ENCODE data around the gene DNAI1. TPM values are rescaled to one million over a fixed set of nuclear protein-coding genes. Genes with fewer than 3 reads are reported as not detected.
"Not testable (repeated sequence)": the region's sequence is repeated elsewhere in the genome, so short reads cannot be mapped to it uniquely, and the experiment has no call there.

The DNAI1 gene
- total RNA-seq, 2 experiments from 2014 or later: not detected

DNA sequence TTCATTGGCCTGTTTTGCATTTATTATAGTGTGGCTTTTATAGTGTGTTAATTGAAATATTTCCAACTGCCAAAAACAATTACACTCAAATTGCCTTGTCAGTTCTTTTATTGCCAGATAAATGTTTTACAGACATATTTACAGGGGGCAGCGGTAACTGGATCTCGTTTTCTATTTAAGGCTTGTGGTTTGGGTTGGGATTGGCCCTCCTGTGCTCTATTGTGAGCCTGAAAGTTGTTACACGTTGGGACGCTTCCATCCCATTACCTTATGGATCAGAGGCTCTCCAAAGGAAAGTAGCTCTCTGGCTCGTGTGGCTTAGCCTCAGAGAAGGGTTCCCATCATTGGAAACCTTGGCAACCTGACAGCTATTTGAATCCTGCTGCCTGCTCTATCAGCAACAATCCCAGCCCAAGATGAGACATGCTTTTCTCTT is 20.8 kb downstream of the DNAI1 start:
- ChIA-PET POLR2A (no interaction called here), CTCF (no interaction called here)
- DNase-seq: no peak
- Mint-ChIP-seq H3K4me3 (no peak overlapping the region), H3K36me3 (ENCODE audit: low read depth) (no peaks in the 10 kb centered on the region), H3K27me3 (peaks cover 6% of the 10 kb centered on the region), H3K4me1 (peaks cover 4% of the 10 kb centered on the region), H3K27ac (no peak overlapping the region), H3K9me3 (no peaks in the 10 kb centered on the region)

DNA sequence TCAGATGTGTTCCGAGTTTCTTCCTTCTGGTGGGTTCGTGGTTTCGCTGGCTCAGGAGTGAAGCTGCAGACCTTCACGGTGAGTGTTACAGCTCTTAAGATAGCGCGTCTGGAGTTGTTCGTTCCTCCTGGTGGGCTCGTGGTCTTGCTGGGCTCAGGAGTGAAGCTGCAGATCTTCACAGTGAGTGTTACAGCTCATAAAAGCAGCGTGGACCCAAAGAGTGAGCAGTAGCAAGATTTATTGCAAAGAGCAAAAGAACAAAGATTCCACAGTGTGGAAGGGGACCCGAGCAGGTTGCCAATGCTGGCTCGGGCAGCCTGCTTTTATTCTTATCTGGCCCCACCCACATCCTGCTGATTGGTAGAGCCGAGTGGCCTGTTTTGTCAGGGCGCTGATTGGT is 23.0 kb downstream of the DNAI1 start:
- POLR2A ChIA-PET, H3K4me3 Mint-ChIP-seq, H3K9me3 Mint-ChIP-seq: not testable (repeated sequence)

DNA sequence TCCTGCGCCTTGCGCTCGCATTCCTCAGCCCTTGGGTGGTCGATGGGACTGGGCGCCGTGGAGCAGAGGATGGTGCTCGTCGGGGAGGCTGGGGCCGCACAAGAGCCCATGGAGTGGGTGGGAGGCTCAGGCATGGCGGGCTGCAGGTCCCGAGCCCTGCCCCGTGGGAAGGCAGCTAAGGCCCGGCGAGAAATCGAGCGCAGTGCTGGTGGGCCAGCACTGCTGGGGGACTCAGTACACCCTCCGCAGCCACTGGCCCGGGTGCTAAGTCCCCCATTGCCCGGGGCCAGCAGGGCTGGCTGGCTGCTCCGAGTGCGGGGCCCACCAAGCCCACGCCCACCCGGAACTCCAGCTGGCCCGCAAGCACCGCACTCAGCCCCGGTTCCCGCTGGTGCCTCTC is 24.1 kb downstream of the DNAI1 start:
- H3K27ac Mint-ChIP-seq; DNase-seq; H3K9me3 Mint-ChIP-seq; CTCF ChIA-PET; H3K36me3 Mint-ChIP-seq (ENCODE audit: low read depth); POLR2A ChIA-PET; H3K4me1 Mint-ChIP-seq; H3K4me3 Mint-ChIP-seq: not testable (repeated sequence)
- peaks cover 14% of the 10 kb centered on the region for H3K27me3 Mint-ChIP-seq

More for the DNA sequence above, 23.0 kb downstream of the DNAI1 start:
- H3K36me3 Mint-ChIP-seq (ENCODE audit: low read depth); H3K27me3 Mint-ChIP-seq; H3K27ac Mint-ChIP-seq; CTCF ChIA-PET; H3K4me1 Mint-ChIP-seq; DNase-seq: not testable (repeated sequence)

DNA sequence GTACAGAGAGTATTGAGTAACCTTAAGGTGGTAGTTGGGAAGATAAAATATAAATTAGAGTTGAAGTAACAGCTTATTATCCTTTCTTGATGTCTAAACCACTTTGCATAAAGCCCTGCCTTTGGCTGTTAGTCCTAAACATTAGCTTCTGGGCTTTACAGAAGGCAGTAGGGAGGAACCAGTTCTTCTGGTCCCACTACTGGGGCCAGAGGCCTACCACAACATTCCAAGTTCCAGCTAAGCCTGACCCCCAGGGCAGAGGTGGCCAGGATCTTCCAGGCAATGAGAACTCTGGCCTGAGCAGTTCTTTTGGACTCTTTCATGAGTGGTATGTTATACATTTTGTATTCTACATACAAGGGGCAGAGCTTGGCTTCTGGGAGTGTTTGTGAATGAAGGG is 26.1 kb downstream of the DNAI1 start:
- no peak overlapping the region for H3K27ac Mint-ChIP-seq
- CTCF ChIA-PET: interaction anchor here (1.6 kb wide), 1 partner anchor 81 kb away, joined by 5 read pairs; no protein-coding TSS in a partner anchor
- no peak for DNase-seq
- H3K36me3 Mint-ChIP-seq (ENCODE audit: low read depth): no peaks in the 10 kb centered on the region
- POLR2A ChIA-PET: no interaction called here
- no peak overlapping the region for H3K4me3 Mint-ChIP-seq
- H3K27me3 Mint-ChIP-seq: peaks cover 18% of the 10 kb centered on the region
- no peaks in the 10 kb centered on the region for H3K9me3 Mint-ChIP-seq
- H3K4me1 Mint-ChIP-seq: peaks cover 6% of the 10 kb centered on the region

DNA sequence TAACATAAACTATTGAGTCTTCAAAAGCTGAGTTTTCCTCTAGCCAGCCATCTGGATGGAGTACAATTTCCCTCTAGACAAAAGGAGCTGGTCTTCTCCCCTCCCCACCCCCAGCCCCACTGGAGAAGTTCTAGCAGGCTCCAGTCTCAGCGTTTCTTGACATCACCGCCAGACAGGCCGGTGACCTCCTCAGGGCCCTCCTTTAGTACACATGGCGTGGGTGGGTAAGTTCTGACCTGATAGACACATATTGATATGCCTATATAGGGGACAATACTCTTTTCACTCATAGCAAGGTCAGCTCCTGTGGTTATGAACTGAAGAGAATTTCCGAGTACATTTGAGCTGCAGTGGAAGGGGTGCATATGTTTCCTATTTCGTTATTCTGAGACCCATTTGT is 27.2 kb downstream of the DNAI1 start:
- DNase-seq: no peak
- Mint-ChIP-seq H3K27ac (no peak overlapping the region), H3K4me1 (peaks cover 6% of the 10 kb centered on the region), H3K27me3 (peaks cover 16% of the 10 kb centered on the region), H3K36me3 (ENCODE audit: low read depth) (no peaks in the 10 kb centered on the region), H3K9me3 (no peaks in the 10 kb centered on the region), H3K4me3 (no peak overlapping the region)
- ChIA-PET POLR2A (no interaction called here), CTCF (interaction anchor here (1.6 kb wide), 1 partner anchor 82 kb away, joined by 5 read pairs; no protein-coding TSS in a partner anchor)

DNA sequence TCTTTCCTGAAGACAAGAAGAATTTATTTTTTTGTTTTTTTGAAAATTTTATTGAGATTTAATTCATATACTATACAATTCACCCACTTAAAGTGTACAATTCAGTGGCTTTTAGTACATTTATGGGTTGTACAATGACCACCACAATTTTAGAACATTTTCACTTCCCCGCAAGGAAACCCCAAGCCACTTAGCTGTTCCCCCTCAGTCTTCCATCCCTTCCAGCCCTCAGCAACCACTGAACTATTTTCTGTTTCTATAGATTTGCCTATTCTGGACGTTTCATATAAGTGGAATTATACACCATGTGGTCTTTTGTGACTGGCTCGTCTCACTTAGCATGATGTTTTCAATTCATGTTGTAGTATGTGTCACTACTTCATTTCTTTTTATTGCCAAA is 28.0 kb downstream of the DNAI1 start:
- peaks cover 6% of the 10 kb centered on the region for H3K4me1 Mint-ChIP-seq
- CTCF ChIA-PET: no interaction called here

DNA sequence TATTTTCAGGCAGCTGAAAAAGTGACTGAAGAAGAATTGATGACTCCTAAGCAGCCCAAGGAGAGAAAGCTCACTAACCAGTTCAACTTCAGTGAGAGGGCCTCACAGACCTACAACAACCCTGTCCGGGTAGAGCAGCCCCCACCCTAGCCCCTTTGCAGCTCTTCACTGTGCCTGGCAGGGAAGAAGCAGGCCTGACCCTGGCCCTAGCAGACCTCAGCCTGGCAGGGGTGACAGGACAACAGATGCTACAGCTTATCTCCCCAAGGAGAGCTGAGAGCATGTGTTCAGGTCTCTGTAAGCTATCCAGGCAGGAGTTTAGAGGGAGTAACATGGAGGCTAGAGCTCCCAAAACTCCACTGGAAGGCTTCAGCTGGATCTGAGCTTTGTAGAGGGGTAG is 31.8 kb downstream of the DNAI1 start:
- no peak for DNase-seq
- H3K36me3 Mint-ChIP-seq (ENCODE audit: low read depth): no peaks in the 10 kb centered on the region
- POLR2A ChIA-PET: no interaction called here
- no peak overlapping the region for H3K4me3 Mint-ChIP-seq
- CTCF ChIA-PET: interaction anchor here (1.2 to 1.3 kb wide), 2 partner anchors 11 to 101 kb away, joined by 3 read pairs; no protein-coding TSS in a partner anchor
- peaks cover 6% of the 10 kb centered on the region for H3K4me1 Mint-ChIP-seq
- no peaks in the 10 kb centered on the region for H3K9me3 Mint-ChIP-seq
- no peak overlapping the region for H3K27ac Mint-ChIP-seq
- peaks cover 14% of the 10 kb centered on the region for H3K27me3 Mint-ChIP-seq

More for the DNA sequence above, 28.0 kb downstream of the DNAI1 start:
- Mint-ChIP-seq H3K9me3 (no peaks in the 10 kb centered on the region), H3K27ac (no peak overlapping the region), H3K27me3 (peaks cover 16% of the 10 kb centered on the region), H3K4me3 (no peak overlapping the region), H3K36me3 (ENCODE audit: low read depth) (no peaks in the 10 kb centered on the region)
- POLR2A ChIA-PET: no interaction called here
- DNase-seq: no peak

DNA sequence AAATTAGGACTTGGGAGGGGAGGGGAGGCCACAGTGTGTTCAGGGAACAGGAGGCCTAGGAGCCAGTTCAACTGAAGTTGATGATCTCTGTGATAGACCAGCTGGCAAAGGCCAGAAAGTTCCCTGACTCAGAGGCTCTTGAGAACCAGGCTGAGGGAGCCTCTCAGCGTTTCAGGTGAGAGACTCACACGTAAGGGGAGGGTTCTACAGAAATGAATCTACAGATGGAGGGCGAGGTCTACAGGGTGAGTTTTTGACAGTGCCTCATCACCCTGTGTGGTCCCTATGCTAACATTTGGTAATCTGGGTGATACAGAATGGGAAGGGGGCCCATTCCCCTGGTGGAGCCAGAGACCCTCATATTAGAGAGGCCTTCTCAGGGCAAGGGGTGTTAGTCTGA is 32.2 kb downstream of the DNAI1 start:
- no peak overlapping the region for H3K4me3 Mint-ChIP-seq
- CTCF ChIA-PET: interaction anchor here (1.2 to 1.3 kb wide), 2 partner anchors 11 to 101 kb away, joined by 3 read pairs; no protein-coding TSS in a partner anchor
- POLR2A ChIA-PET: no interaction called here
- no peak overlapping the region for H3K27ac Mint-ChIP-seq
- DNase-seq: no peak
- H3K4me1 Mint-ChIP-seq: peaks cover 6% of the 10 kb centered on the region
- no peaks in the 10 kb centered on the region for H3K36me3 Mint-ChIP-seq (ENCODE audit: low read depth)
- peaks cover 14% of the 10 kb centered on the region for H3K27me3 Mint-ChIP-seq
- no peaks in the 10 kb centered on the region for H3K9me3 Mint-ChIP-seq

DNA sequence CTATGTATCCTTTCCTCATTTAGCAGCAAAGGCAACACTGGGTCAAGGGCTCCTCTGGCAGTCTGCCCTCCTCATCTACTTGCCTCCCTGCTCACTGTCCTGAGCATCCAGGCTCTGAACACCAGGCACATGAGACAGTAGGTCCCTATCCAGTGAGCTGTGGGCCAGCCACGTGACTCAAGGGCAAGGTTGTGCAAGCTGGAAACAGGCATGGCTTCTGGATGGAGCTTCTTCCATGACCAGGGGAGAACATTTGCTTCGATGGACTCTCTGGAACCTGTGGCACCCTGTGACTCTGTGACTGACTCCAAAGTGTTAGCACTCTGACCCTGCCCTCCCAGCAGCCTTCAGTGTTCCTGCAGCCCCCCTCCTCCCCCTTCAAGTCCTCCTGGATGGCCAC is 33.0 kb downstream of the DNAI1 start:
- Mint-ChIP-seq H3K27me3 (peaks cover 14% of the 10 kb centered on the region), H3K36me3 (ENCODE audit: low read depth) (no peaks in the 10 kb centered on the region), H3K4me1 (peaks cover 3% of the 10 kb centered on the region), H3K4me3 (no peak overlapping the region), H3K9me3 (no peaks in the 10 kb centered on the region), H3K27ac (no peak overlapping the region)
- ChIA-PET CTCF (interaction anchor here (1.6 kb wide), 1 partner anchor 33 kb away, joined by 3 read pairs; no protein-coding TSS in a partner anchor), POLR2A (no interaction called here)
- DNase-seq: no peak

DNA sequence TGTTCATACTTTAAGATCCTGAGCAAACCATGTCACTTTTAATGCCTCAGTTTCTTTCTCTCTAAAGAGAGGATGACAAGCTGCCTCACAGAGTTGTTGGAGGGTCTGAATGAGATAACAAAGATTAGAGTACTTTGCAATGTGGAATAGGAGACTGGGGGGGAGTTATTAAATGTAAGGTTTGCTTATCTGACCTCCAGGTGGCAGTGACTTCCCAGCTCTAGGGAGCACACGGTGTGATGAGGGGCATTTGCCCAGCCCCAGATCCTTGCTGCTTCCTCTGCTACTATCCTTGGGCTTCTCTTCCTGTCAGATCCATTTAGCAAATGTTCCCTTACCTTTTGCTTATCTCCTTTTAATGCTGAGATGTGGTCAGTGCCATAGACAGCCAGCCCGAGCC is 33.4 kb downstream of the DNAI1 start:
- no peaks in the 10 kb centered on the region for H3K36me3 Mint-ChIP-seq (ENCODE audit: low read depth)
- DNase-seq: no peak
- H3K4me3 Mint-ChIP-seq: no peak overlapping the region
- H3K4me1 Mint-ChIP-seq: peaks cover 1% of the 10 kb centered on the region
- no peak overlapping the region for H3K27ac Mint-ChIP-seq
- H3K27me3 Mint-ChIP-seq: peaks cover 11% of the 10 kb centered on the region
- no peaks in the 10 kb centered on the region for H3K9me3 Mint-ChIP-seq
- ChIA-PET CTCF (interaction anchor here (1.6 kb wide), 1 partner anchor 32 kb away, joined by 3 read pairs; no protein-coding TSS in a partner anchor), POLR2A (no interaction called here)

DNA sequence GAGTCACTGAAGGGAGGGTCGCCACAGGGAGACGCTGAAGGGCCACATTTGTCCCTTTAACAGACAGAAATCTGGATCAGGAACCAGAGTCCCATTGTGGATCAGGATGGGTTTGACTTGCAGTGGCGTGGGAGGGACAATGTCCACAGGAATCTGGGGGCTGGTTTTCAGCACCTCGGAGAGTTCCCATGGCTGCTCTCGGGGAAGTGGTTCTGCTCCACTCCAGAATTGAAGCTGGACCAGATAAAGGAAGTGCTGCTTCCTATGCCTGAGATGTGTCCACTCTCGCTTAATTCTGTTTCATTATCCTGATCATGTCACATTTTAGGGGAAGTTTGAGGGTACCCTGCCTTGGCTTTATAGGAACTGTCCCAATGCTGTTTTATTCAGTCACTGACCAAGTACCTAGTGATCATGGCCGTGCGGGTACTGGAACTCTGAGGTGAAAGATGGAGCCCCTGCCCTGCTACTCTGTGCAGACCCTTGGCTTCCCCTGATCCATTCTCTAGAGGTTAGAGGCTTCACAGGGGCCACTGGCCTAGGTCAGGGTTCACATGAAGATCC is 35.4 kb downstream of the DNAI1 start:
- DNase-seq: peak; percentile 48

DNA sequence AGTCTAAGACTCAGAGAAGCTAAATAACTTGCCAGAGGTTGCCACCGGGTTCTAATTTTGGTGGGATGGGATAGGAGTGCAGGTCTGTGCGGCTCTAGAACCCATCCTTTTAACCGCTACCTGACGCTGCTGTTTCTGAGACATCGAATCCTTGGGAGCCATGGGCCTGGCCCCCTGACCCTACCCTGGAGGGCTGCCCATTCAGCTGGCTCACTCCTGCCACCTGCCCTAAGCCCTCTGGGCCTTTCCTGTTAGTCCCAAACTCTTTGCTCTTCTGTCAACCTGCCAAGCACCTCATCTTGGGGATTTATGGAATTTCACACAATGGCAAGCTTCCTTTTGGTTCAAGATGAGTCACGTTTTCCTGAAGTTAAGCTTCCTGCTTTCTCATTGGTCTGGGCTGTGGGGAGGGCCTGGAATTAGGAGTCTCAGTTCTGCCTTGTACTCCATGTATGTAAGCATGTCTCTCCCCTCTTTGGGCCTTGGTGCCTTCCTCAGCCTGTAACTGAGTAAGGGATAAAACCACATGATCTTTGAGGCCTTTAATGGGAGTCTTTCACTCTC is 37.6 kb downstream of the DNAI1 start:
- CTCF ChIA-PET: interaction anchor here (0.6 to 1.7 kb wide), 5 partner anchors 57 to 554 kb away, joined by 3 to 4 read pairs (median 3); no protein-coding TSS in a partner anchor
- POLR2A ChIA-PET: interaction anchor here (0.8 kb wide), 1 partner anchor 29 kb away, joined by 3 read pairs; no protein-coding TSS in a partner anchor
- peaks cover 9% of the 10 kb centered on the region for H3K4me1 Mint-ChIP-seq
- DNase-seq: no peak
- H3K27me3 Mint-ChIP-seq: peaks cover 8% of the 10 kb centered on the region
- H3K4me3 Mint-ChIP-seq: no peak overlapping the region
- no peak overlapping the region for H3K27ac Mint-ChIP-seq
- no peaks in the 10 kb centered on the region for H3K9me3 Mint-ChIP-seq
- H3K36me3 Mint-ChIP-seq (ENCODE audit: low read depth): no peaks in the 10 kb centered on the region

More for the DNA sequence above, 35.4 kb downstream of the DNAI1 start:
- H3K4me3 Mint-ChIP-seq: no peak overlapping the region
- H3K9me3 Mint-ChIP-seq: no peaks in the 10 kb centered on the region
- no peaks in the 10 kb centered on the region for H3K4me1 Mint-ChIP-seq
- no peaks in the 10 kb centered on the region for H3K27me3 Mint-ChIP-seq
- ChIA-PET POLR2A (no interaction called here), CTCF (interaction anchor here (1.1 to 1.4 kb wide), 2 partner anchors 90 to 97 kb away, joined by 3 read pairs; no protein-coding TSS in a partner anchor)
- H3K36me3 Mint-ChIP-seq (ENCODE audit: low read depth): no peaks in the 10 kb centered on the region
- no peak overlapping the region for H3K27ac Mint-ChIP-seq

DNA sequence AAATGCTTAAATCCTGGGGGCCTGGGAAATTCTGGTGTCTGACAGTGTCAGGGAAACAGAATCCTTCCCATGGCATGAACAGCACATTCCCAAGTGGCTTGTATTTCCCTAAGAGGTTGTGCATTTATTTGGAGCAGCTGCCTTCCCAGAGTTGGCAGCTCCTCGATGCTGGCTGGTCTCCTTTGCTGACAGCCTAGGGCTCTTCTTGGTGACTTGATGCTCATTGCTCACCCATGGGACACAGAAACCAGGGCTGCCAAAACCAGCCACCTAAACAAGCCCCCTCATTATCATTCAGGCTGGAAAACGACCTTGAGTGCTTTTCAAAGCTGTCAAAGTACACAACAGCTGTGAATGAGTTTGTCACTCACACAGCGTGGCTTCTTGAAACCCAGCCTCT is 39.9 kb downstream of the DNAI1 start:
- POLR2A ChIA-PET: no interaction called here
- CTCF ChIA-PET: interaction anchor here (0.9 to 1.7 kb wide), 4 partner anchors 10 to 95 kb away, joined by 3 to 5 read pairs (median 4); no protein-coding TSS in a partner anchor
- H3K4me3 Mint-ChIP-seq: no peak overlapping the region
- no peaks in the 10 kb centered on the region for H3K9me3 Mint-ChIP-seq
- no peak for DNase-seq
- no peak overlapping the region for H3K27ac Mint-ChIP-seq
- peaks cover 8% of the 10 kb centered on the region for H3K27me3 Mint-ChIP-seq
- no peaks in the 10 kb centered on the region for H3K36me3 Mint-ChIP-seq (ENCODE audit: low read depth)
- H3K4me1 Mint-ChIP-seq: peaks cover 9% of the 10 kb centered on the region

DNA sequence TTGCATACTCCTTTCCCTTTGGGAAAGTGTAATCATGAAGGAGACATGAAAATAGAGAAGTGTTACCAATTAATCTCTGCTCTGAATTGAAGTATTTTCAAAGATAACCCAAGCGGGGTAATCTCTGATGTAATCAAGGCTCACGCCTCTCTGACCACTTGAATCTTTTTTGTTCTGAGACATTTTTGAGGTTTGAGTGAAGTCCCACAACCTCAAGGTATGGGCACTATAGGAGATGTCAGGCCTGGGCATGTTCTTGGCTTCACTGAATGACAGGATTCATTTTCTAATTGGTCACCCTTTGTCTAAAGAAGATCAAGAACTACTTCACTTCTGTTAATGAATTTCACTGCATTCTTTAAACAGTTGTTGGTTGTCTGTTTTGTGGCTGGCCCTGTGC is 40.5 kb downstream of the DNAI1 start:
- Mint-ChIP-seq H3K4me3 (no peak overlapping the region), H3K27me3 (peaks cover 8% of the 10 kb centered on the region), H3K9me3 (no peaks in the 10 kb centered on the region), H3K4me1 (peaks cover 9% of the 10 kb centered on the region), H3K27ac (no peak overlapping the region), H3K36me3 (ENCODE audit: low read depth) (no peaks in the 10 kb centered on the region)
- POLR2A ChIA-PET: no interaction called here
- CTCF ChIA-PET: interaction anchor here (1.0 to 5.1 kb wide), 6 partner anchors 11 to 95 kb away, joined by 3 to 25 read pairs (median 4); no protein-coding TSS in a partner anchor
- no peak for DNase-seq

Data from activated CD4-positive, alpha-beta memory T cell treated with anti-CD3 and anti-CD28 coated beads, Interleukin-2, amount 10 ng/mL, durations not matched to agents 7 days and 5 days (primary cell).